HG02678 (cell line): ENCODE results near the gene DISC1.
"Not testable (repeated sequence)": the region's sequence is repeated elsewhere in the genome, so short reads cannot be mapped to it uniquely, and the experiment has no call there.

ENCODE experiments used
- ATAC-seq: cut with Tn5 transposase; IDR thresholded peaks from one replicate; pipeline ENCODE4 v1.9.1; 2021; ENCODE audit warnings: mild to moderate bottlenecking, moderate library complexity; ENCODE audit not compliant: unreplicated experiment

DISC1 gene

GRCh38 chr1:231605149-231606100 is 21.2 kb upstream of the DISC1 start:
- ATAC-seq = no peak

GRCh38 chr1:231606712-231607111 is 19.9 kb upstream of the DISC1 start:
- ATAC-seq = no peak

GRCh38 chr1:231610388-231610787 is 16.2 kb upstream of the DISC1 start:
- no peak for ATAC-seq

- no peak for ATAC-seq
These were observed 15.5 kb upstream of the DISC1 start for GRCh38 chr1:231611111-231611510.

GRCh38 chr1:231611851-231612250 is 14.7 kb upstream of the DISC1 start:
- ATAC-seq = no peak

GRCh38 chr1:231612393-231613089 is 14.0 kb upstream of the DISC1 start:
- ATAC-seq = peak; percentile 98

GRCh38 chr1:231613419-231614349 is 12.9 kb upstream of the DISC1 start:
- ATAC-seq = no peak

- no peak for ATAC-seq
These were observed 9.9 kb upstream of the DISC1 start for GRCh38 chr1:231616667-231617066.

- no peak for ATAC-seq
These were observed 7.9 kb upstream of the DISC1 start for GRCh38 chr1:231618609-231619256.

- no peak for ATAC-seq
These were observed 7.3 kb upstream of the DISC1 start for GRCh38 chr1:231619257-231619634.

- not testable (repeated sequence) for ATAC-seq
These were observed 1.5 kb upstream of the DISC1 start for GRCh38 chr1:231625042-231625441.

GRCh38 chr1:231625975-231626534 is 535 bp upstream of the DISC1 start:
- no peak for ATAC-seq

- peak; percentile 55 for ATAC-seq
These were observed 493 bp downstream of the DISC1 start for GRCh38 chr1:231626951-231627614.

- ATAC-seq = no peak
These were observed 1.8 kb downstream of the DISC1 start for GRCh38 chr1:231628207-231628876.

GRCh38 chr1:231629132-231629531 is 2.5 kb downstream of the DISC1 start:
- no peak for ATAC-seq

- no peak for ATAC-seq
These were observed 4.1 kb downstream of the DISC1 start for GRCh38 chr1:231630558-231631205.

GRCh38 chr1:231631717-231632116 is 5.1 kb downstream of the DISC1 start:
- no peak for ATAC-seq

GRCh38 chr1:231632119-231632518 is 5.5 kb downstream of the DISC1 start:
- ATAC-seq = no peak
